Putamen (tissue), 1 donor: ENCODE results near the gene TMEFF1.

Source experiments
- DNase-seq: peaks from one replicate; pipeline ENCODE4 v3.0.0-alpha.2; 2016; ENCODE audit warnings: low spot score

Gene TMEFF1

DNA sequence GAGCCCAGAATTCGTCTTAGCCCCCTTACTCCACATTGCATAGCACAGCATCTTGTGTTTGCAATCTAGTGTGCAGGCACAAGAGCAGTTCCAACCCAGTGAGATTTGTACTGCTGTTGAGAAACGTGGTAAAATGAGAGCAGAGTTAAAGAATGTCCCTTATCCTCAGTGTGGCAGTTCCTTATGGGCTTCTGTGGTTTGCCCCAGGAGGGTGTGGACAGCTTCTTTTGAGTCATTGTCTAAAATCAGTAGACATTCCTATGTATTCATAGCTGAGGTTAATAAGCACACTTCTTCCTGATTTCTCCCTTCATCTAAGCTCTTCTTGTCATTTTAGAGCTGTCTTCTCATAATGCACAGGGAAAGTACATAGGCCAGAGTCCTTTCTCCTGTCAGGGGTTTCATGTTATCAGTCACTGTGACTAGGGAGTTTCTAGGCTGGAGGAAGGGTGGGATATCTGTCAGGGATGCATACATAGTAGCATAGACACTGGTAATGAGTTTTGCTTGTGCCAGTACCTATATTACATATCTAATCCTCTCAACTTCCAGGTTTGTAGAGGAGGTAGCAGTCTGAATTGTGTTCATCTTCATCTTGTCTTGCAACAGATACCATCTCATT, 102.9 kb downstream of the TMEFF1 start:
- DNase-seq = no peak

DNA sequence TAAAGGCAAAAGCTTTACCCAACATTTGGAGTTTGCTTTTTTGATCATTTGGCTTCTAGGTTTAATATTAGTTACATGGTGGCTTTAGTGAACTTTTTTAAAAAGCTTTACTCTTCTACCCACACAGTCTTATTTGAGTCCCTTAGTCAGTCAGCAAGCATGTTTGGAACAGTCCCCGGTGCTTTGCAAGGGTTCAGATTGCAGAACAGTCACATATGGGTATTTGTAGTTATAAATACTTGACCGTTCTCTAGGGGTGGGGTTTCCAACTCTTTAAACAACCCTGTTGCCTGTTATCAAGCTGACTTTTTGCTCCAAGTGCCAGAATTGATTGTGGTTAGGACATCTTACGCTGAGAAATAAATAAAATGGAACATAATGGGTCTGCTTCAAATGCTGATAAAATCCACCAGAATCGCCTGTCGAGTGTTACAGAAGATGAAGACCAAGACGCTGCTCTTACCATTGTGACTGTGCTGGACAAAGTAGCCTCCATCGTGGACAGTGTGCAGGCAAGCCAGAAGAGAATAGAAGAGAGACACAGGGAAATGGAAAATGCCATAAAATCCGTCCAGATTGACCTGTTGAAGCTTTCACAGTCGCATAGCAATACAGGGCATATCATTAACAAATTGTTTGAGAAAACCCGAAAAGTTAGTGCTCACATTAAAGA, 105.0 kb downstream of the TMEFF1 start, which contains the start of gene CAVIN4:
CAVIN4 (plus strand) TSS at position 304 of the 673 bp plus-strand sequence; CDS start at position 369, 65 bp downstream.
- DNase-seq = no peak

DNA sequence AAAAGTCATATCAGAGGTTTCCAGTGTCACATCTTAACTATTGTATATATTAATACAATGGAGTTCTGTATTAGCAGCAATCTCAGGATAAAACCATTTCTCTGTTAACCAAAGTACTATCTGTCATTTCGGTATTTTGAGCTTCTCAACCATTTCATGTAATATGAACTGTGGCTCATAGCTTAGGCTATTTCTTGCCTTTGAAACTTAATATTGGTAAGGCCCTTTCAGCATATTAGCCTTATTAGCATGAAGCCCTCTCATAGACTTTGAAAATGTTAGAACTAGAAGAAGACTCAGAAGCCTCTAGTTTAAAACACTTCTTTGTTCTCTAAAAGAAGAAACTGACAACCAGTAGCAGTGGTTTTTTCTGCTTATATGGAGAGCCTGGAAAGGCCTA, 105.7 kb downstream of the TMEFF1 start:
- DNase-seq = no peak

DNA sequence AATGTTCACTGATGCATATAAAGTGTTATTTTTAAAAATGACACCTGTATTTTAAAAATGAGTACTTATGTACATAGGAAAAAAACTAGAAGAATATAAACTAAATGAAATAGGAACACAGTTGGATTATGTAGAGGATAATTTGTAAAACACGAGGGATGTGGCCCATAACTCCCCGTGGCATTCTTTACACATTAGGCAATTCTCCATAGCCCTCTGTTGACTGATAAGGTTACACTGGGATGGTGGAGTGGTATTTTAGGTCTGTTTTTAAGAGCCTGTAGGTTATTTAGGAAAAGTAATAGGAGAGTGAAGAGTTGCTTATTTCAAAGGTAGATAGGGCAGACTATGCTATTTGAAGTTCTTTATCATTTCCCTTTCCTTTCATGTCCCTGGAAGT, 106.7 kb downstream of the TMEFF1 start:
- no peak for DNase-seq

DNA sequence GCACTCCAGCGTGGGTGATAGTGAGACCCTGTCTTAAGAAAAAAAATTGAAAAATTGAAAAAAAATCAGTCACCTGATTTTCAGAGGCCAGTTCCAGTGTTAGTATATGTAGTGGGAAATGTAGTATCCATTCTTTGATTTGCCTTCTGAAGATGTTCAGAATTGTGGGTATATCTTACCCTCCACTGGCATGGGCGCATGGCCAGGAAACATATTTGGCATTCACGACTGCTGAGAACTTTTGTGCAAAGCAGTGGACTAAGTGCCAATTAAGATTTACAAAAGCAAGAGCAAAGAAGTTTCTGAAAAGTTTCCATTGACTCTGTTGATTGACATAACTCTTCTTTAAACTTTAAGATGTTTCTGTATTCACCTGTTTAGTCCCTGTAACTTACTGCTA, 107.3 kb downstream of the TMEFF1 start:
- DNase-seq = no peak

DNA sequence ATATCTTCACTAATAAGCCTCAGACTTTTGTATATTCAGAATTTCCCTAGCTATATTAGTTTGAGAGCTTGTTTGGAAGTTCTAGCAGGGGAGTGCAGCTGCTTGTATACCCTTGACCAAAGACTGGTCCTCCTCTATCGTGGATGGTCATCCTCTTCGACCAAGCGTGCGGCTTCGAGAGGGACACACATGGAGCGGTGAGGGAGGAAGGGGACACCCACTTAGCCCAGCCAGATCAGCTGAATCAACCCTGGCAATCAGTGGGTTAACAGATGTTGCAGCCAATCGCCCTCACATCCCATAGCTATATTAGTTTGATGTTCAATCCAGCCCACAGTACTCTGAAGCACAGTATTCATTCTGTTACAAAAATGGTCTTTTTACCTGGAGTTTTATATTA, 108.1 kb downstream of the TMEFF1 start:
- no peak for DNase-seq

DNA sequence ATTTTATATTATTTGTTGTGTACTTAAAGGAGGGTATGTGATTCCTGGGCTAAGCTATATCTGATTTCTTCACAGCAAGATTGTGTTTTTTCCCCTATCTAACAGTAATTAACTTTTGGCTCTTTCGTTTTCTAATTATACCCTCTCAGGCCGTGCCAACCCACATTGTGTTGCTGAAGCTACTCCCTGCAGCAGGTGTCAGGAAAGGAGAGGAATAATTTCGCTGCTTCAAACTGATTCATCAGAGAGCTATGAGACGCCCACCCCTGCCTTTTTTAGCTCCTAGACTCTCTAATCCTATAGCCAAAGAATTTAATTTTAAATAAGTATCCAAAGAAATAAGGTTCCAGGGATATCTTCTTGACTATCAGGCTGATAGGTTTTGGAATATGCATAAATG, 108.7 kb downstream of the TMEFF1 start:
- peak; percentile 76 for DNase-seq

DNA sequence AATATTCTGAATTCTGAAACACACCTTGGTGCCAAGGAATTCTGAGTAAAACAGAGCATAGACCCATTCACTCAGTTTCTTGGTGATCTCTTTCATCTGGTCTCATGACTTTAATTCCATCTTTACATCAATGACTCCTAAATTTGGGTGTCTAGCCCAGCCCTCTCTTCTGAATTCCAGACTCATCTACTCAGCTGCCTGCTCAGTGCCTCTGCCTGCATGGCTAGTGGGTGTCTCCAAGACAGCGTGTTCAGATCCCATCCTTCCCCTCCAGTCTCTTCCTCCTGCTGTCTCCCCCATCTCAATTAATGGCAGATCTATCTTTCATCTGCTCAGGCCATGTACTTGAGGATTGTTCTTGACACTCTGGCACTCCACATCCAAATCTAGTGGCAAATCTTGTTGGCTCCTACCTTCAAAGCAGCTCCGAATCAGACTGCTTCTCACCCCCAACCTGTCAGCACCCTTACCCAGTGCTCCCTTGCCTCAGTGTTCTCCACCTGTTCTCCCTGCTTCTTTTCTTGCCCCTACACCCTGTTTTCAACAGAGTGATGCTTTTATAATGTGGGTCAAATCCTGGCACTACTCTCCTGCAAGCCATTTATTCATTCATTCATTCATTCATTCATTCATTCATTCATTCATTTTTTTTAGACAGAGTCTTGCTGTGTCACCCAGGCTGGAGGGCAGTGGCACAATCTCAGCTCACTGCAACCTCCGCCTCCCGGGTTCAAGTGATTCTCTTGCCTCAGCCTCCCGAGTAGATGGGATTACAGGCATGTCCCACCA, 110.3 kb downstream of the TMEFF1 start:
- DNase-seq = no peak

DNA sequence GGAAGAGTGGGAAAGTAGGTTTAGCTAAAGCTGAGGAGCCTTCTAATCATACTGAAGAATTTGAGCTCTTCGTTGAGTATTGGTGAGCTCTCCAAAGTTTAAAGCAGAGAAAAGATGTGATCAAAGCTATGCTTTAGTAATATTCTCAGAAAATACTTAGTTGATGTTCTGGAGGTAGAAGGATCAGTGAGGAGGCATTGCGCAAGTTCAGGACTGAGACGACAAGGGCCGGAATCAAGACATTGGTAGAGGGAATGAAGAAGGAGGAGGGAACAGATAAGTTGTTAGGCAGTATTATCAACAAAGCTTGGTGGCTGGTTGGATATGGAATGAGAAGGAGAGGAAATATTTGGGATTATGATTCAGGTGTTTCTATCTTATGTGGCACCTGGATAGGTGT, 112.0 kb downstream of the TMEFF1 start:
- no peak for DNase-seq

DNA sequence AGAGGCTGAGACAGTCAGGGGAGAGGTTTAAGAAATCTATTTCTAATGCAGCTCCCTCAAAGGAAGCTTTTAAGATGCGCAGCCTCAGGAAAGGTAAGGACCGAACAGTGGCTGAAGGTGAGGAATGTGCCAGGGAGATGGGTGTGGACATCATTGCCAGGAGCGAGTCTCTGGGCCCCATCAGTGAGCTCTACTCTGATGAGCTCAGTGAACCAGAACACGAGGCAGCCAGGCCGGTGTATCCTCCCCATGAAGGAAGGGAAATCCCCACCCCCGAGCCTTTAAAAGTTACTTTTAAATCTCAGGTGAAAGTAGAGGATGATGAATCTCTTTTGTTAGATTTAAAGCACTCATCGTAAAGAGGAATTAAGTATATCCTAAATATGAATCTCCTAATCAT, 113.1 kb downstream of the TMEFF1 start:
- DNase-seq = no peak

DNA sequence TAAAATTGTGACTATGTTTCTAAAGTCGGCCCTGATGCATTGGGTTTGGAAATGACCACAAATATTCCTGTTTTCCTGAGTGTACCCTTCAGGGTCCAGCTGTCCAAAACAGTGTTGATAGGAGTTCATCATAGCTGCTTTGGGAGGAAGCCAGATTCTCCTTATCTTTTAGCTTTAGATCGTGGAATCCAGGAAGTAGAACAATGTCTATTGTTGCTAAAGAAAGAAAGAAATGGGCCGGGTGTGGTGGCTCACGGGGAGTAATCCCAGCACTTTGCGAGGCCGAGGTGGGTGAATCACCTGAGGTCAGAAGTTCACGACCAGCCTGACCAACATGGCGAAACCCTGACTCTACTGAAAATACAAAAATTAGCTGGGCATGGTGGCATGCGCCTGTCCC, 114.4 kb downstream of the TMEFF1 start:
- no peak for DNase-seq

DNA sequence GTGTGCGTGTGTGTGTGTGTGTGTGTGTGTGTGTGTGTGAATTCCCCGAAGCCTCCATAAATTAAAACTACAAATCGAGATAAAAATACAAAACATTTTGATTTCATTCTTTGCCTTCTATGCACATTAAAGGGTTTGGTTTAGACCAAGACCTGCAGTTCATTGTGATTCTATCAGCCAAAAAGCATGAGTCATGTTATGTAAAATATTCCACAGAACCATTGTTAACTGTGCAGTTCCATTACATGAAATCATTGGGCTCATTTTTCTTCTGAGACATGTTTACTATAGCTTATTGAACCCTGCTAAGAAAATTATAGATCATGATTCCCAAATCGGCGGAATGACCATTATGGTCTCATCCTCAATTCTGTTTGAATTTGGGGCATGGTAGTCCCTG, 116.6 kb downstream of the TMEFF1 start:
- no peak for DNase-seq

DNA sequence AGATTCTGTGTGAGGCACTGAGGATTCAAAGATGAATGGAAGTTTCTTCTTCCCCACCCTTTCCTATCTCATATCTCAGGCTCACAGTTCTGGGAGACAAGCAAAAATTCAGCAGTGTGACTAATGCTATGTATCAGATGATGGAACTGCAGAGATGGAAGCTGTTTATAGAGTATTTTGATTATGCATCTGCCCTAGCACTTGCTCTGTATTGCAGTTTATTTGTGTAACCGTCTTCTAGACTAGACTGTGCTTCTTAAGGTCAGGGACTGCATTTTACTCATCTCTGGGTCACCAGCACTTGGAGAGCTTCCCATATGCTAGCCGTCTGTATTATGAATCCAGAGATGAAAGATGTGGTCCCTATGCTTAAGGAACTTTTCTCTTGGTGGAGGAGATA, 117.5 kb downstream of the TMEFF1 start:
- DNase-seq = no peak

DNA sequence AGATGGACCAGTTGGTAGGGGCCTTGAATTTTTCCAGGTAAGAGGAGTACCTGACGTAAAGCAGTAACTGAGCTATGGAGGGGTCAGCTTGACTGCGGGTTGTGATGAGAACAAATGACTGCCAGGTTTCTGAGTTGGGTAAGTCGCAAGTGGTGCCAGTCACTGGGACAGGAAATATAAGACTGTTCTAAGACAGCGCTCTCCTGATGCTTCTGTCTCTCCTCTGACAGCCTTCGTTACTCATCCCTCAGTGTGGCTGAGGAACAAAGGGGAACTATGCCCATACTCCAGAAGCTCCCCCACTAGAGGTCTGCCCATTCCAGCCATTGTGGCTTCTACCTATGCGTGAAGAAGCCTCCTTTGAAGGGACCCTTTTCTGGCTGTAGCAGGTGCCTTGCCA, 118.2 kb downstream of the TMEFF1 start:
- no peak for DNase-seq

DNA sequence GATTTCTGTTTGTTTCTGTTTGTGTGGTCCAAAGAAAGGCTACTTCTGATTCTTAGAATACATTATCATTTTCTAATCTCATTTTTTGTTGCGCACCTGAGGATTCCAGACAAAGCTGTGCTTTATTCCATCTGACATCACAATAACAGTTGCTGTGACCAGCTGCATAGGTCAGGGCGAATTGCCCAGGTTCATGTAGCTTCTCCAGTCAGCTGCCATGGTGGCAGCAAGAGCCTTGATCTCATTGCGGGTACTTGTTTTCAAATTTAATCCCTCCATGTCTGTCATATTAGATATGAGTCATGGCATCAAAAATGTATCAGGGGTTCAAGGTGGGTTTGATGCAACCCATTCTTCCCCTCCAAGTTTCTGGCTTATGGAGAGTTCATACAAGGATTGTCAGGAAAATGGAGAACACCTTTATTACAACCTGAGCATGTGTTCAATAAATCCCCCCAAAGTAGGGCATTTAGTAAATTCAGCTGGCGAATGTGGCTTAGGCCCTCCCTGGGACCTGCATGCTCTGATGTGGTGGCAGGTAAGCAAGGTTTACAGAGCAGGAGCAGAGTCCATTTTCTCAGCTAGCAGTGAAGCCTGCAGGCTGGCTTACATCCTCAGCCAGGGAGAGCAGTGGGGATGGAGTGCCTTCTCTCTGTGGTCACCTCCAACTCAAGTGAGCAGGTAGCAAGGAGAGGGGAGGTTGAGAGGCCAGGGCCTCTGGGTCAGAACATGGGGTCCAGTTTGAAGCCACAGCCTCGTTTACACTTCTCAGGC, 118.9 kb downstream of the TMEFF1 start:
- no peak for DNase-seq

DNA sequence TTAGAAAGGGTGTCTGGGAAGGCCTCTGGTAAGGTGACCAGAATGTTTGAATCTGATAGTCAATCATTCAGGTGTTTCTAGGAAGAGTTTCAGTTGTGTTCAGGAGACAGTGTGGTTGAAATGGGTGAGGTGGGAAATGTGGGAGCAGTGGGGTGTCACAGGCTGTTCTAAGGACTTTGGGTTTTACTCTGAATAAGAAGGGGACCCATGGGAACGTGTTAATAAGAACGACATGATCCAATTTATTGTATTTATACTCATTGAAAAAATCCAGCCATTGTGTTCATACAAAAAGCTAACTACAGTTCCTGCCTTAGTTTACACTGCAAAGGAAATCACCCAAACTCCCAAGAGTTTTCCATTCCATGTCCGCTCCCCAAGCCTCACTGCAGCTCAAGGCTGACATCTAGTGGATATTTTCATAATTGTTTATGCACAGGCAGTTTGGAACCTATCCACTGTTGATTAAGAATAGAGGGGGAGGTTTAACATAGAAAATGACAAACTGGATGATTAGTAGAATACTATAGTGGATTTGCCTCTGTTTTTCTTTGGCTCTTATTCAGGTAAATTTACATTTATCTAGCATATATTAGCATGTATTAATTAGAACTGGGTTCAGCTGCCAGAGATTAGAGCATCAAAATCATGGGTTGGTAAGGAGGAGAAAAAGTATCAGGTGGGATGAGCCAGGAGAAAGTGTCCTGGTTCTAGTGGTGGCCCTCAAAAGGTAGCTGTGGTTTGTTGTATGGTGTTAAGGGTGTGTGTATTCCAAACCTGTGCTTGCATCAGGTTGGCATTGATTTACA, 122.6 kb downstream of the TMEFF1 start:
- DNase-seq = peak; percentile 78

DNA sequence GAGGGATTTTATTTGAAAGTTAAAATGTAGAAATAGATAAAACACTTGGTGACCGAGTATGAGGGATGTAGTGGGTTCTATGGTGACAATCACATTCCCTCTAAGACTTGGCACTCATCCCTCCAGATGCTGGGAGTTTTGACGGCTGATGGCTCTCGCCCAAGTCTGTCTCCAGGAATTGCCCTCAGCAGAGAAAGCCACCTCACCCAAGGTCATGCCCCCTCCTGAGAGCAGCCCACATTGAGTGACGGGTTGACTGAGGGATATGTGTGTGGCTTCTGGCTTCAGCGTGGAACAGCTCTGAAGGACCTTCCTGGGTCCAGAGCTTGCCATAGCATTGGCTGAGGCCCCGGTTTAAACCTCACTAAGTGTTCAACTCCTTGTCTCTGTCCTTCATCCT, 124.3 kb downstream of the TMEFF1 start:
- no peak for DNase-seq

DNA sequence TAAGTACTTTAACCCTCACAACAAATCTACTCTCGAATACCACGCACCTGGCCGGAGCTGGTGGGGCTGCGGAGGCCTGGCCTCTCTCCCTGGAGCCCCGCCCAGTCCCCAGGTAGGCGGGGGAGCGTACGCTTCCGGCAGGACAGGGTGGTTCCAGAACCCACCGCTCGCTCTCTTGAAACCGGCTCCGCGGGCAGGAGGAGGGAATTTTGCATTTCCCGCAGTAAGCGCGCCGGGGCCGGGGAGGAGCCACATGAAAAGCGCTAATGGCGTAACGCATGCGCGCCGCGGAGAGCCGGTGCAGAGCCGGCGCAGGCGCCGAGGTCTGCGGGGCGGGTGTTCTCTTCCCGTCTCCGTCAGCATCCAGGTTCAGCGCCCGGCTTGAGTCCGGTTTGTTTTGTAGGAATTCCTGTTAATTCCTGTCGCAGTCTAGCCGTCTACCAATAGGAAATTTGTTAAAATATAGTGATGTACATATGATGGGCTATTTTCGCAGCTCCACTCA, 125.7 kb downstream of the TMEFF1 start:
- peak; percentile 83 for DNase-seq

DNA sequence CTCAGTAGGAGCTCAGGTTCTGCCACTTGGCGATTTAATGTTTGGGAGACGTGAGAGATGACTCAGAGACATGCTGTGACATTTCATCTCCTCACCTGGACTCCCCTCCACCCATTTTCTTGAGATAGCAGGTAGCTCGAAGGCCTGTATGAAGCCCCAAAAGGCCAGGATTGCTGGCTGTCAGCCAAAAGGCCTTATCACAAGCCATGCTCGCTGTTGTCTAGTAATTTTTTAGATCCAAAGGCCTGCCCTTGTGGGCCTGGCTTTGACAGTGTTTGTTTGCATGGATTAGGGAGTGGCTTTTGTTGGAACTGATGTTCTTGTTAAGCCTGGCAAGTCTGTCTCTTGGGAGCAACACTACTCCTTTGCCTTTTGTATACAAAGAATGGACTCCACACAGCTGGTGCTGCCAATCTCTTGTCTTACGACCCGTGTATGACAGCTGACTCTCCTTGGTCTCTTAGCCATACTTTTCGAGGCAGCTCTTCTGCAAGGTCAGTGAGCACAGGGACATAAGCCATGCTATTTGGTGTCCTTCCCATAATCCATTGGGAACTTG, 127.7 kb downstream of the TMEFF1 start:
- no peak for DNase-seq

DNA sequence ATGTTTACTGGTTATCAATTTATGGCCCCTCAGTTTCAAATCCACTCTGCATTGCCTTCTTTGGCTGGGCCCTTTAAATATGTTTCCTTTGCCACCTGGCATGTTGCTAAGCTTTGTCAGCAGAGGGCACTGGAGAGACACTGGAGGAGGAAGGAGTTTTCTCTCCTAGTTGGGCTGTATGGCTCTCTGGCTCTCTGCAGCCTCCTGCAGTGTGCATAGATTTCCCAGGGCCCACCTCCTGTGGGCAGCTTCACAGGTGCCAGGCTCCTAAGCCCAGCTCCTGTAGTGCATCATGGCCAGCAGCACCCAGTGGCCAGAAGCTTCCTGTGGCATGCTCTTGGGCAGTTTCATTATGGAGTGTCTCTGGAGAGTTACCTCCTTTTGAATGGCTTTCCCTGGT, 128.3 kb downstream of the TMEFF1 start:
- no peak for DNase-seq

DNA sequence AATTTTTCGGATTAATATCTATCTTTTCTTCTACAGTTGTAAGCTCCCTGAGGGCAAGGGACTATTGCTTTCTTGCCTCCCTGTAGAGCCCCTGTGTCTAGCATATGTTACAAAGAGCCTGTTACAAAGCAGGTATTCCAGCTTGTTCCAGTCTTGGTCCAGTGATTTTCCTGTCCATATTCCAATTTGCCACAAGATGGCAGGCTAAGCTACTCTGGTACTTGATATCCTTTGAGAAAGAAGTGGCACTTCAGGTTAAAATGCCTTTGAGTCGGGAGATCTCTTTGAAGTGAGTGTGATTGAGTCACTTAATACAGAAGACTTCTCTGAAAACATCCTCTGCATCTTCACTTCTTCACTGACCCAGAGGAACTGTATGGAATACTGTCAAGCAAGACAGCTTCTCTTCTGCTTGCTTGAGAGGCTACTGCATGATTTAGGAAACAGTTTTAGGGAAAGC, 129.4 kb downstream of the TMEFF1 start:
- DNase-seq = peak; percentile 62
